ENCODE results near the gene SNAPC2. TPM values are rescaled to one million over a fixed set of nuclear protein-coding genes. Genes with fewer than 3 reads are reported as not detected.
"Not testable (repeated sequence)": the region's sequence is repeated elsewhere in the genome, so short reads cannot be mapped to it uniquely, and the experiment has no call there.

Gene SNAPC2
- total and polyA plus RNA-seq, 2 experiments from 2014 or later = 33.7 to 47.2 TPM

DNA sequence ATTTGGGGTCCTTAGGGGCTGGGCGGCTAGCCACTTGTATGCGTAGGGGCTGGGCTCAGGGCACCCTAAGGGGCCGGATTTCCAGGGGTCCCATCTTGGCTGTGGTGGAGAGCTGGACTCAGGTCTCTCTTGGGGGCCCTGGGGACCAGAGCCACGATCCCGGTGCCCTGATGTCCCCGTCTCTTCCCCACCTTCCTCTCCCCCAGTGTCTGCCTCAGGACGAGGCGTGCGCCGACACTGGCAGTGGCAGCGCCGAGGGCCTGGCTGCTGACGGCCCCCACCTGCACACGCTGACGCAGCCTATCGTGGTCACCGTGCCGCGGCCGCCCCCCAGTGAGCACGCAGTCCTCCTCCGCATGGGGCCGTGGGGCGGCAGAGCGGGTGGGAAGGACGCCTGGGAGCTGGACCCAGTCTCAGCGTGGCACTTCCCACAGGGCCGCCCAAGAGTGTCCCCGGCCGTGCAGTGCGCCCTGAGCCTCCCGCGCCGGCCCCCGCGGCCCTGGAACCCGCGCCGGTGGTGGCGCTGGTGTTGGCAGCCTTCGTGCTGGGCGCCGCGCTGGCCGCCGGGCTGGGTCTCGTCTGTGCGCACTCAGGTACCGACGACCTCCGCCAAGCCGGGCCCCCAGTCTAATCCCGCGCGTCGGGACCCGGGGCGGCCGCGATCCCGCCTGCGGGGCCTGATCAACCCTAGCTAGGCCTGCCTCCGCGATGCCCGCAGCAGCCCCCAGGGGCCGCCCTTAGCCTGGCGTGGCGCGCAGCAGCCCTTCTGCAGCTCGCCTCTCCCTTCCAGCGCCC, 2.7 kb upstream of the SNAPC2 start:
- TF ChIP-seq EZH2 (IDR thresholded peaks at IDR 0.05; ENCODE audit: insufficient read depth, poor library complexity, severe bottlenecking) (no peak), EZH2phosphoT487 (IDR thresholded peaks at IDR 0.05; ENCODE audit: insufficient read depth, low read depth) (no peak)
- H3F3A ChIP-seq (ENCODE audit: insufficient read depth) = no peaks in the 10 kb centered on the region
- in situ Hi-C loops (cut with MboI) = no loop called here
- DNase-seq = peak; percentile 88
- H3K79me2 ChIP-seq (ENCODE audit: insufficient read depth) = peaks cover 5% of the 10 kb centered on the region; the same call in 1 of the 2 replicates
- H3K9ac ChIP-seq = peak overlapping the region; percentile 73
- 1% methylated on average over 52 to 56 of the region's 71 CpGs for WGBS, 2 experiments (ENCODE audit: low coverage in 1 of 2, low lambda C conversion rate in 2 of 2, missing lambda C conversion rate in 2 of 2)
- 0 out of 2 replicates have a peak, but pooled peaks cover 8% of the 10 kb centered on the region for H3K4me1 ChIP-seq (ENCODE audit: insufficient read depth)
- H2AFZ ChIP-seq = peak overlapping the region; percentile 79
- H3K9me3 ChIP-seq (ENCODE audit: low read depth) = no peaks in the 10 kb centered on the region
- H3K4me3 ChIP-seq = peak overlapping the region; percentile 74
- H4K20me1 ChIP-seq (ENCODE audit: insufficient read depth) = no peaks in the 10 kb centered on the region
- H3K27ac ChIP-seq = peak overlapping the region; percentile 31
- H3K27me3 ChIP-seq (replicated peaks; ENCODE audit: insufficient read depth) = no peaks in the 10 kb centered on the region
- H3K4me2 ChIP-seq (ENCODE audit: unreplicated experiment) = peak overlapping the region; percentile 88
- no peaks in the 10 kb centered on the region for H3K9me2 ChIP-seq (ENCODE audit: insufficient read depth)
- H3K36me3 ChIP-seq (ENCODE audit: low read depth) = no peaks in the 10 kb centered on the region; the same call in 1 of the 2 replicates

DNA sequence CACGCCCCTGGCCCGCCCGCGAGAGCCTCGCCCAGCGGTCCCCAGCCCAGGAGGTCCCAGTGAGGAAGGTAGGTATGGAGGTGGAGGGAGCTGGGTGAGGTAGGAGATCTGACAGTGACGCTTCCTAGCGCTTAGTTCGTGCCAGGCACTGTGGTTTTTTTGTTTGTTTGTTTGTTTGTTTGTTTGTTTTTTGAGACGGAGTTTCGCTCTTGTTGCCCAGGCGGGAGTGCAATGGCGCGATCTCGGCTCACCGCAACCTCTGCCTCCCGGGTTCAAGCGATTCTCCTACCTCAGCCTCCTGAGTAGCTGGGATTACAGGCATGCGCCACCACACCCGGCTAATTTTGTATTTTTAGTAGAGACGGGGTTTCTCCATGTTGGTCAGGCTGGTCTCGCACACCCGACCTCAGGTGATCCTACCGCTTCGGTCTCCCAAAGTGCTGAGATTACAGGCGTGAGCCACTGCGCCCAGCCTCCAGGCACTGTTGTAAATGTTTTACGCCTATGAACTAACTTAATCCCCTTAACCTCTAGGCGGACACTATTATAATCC, 2.0 kb upstream of the SNAPC2 start:
- H3K79me2 ChIP-seq (ENCODE audit: insufficient read depth) = peaks cover 11% of the 10 kb centered on the region
- H3K9me2 ChIP-seq (ENCODE audit: insufficient read depth); H3K9me3 ChIP-seq (ENCODE audit: low read depth); H3K4me1 ChIP-seq (ENCODE audit: insufficient read depth); DNase-seq; H3K36me3 ChIP-seq (ENCODE audit: low read depth); H3K27me3 ChIP-seq (replicated peaks; ENCODE audit: insufficient read depth); H4K20me1 ChIP-seq (ENCODE audit: insufficient read depth); in situ Hi-C loops (cut with MboI); H3K27ac ChIP-seq; H3F3A ChIP-seq (ENCODE audit: insufficient read depth): not testable (repeated sequence)
- peak overlapping the region; percentile 73 for H3K9ac ChIP-seq
- H2AFZ ChIP-seq = peak overlapping the region; percentile 79
- WGBS, 2 experiments (ENCODE audit: low coverage in 1 of 2, low lambda C conversion rate in 2 of 2, missing lambda C conversion rate in 2 of 2) = 33 to 37% methylated on average over 28 to 29 of the region's 29 CpGs
- H3K4me3 ChIP-seq = peak overlapping the region; percentile 74
- peak overlapping the region; percentile 88 for H3K4me2 ChIP-seq (ENCODE audit: unreplicated experiment)

DNA sequence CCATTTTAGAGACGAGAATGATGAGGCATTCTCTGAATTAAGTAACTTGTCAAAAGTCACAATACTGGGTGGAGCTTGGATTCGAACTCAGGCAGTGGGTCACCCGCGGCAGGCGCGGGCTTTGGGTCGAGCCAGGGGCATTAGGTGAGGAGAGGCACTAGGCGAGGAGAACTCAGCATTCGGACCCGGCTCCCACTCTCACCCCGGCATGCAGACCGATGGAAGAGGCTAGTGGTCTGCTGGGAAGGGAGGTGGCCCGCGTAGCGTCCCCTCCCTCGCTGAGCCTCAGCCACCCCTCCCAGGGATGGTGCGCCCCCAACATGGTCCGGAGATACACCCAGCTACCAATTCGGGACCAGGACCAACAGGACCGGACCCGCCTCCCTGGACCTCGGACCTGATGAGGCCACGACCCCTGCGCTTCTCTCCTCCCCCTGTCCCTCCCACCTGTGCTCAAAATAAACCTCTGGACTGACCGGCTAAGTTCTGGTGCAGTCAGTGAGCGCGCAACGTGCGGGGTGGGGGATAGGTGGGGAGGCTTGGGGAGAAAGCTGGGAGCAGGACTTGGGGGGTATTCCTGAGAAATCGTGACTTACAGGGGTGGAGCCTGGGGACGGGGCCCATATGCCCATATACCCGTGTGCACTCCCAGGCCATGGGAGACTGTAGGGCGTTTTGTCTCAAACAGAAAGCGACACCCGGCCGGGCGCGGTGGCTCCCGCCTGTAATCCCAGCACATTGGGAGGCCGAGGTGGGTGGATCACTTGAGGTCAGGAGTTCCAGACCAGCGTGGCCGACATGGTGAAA, 1.3 kb upstream of the SNAPC2 start:
- peaks cover 16% of the 10 kb centered on the region for H3K79me2 ChIP-seq (ENCODE audit: insufficient read depth)
- H3K9me2 ChIP-seq (ENCODE audit: insufficient read depth) = no peaks in the 10 kb centered on the region
- no peaks in the 10 kb centered on the region for H3K27me3 ChIP-seq (replicated peaks; ENCODE audit: insufficient read depth)
- H3K4me2 ChIP-seq (ENCODE audit: unreplicated experiment) = peak overlapping the region; percentile 91
- H4K20me1 ChIP-seq (ENCODE audit: insufficient read depth) = no peaks in the 10 kb centered on the region
- TF ChIP-seq EZH2 (IDR thresholded peaks at IDR 0.05; ENCODE audit: insufficient read depth, poor library complexity, severe bottlenecking) (no peak), EZH2phosphoT487 (IDR thresholded peaks at IDR 0.05; ENCODE audit: insufficient read depth, low read depth) (no peak)
- H2AFZ ChIP-seq = no peak overlapping the region
- no peak overlapping the region for H3K27ac ChIP-seq
- in situ Hi-C loops (cut with MboI) = no loop called here
- 0 out of 2 replicates have a peak, but pooled peaks cover 8% of the 10 kb centered on the region for H3K4me1 ChIP-seq (ENCODE audit: insufficient read depth)
- peak overlapping the region; percentile 77 for H3K4me3 ChIP-seq
- no peaks in the 10 kb centered on the region for H3K36me3 ChIP-seq (ENCODE audit: low read depth)
- H3K9me3 ChIP-seq (ENCODE audit: low read depth) = no peaks in the 10 kb centered on the region
- DNase-seq = no peak
- peak overlapping the region; percentile 79 for H3K9ac ChIP-seq
- H3F3A ChIP-seq (ENCODE audit: insufficient read depth) = no peaks in the 10 kb centered on the region
- WGBS, 2 experiments (ENCODE audit: low coverage in 1 of 2, low lambda C conversion rate in 2 of 2, missing lambda C conversion rate in 2 of 2) = 58 to 60% methylated on average over 40 to 42 of the region's 42 CpGs

DNA sequence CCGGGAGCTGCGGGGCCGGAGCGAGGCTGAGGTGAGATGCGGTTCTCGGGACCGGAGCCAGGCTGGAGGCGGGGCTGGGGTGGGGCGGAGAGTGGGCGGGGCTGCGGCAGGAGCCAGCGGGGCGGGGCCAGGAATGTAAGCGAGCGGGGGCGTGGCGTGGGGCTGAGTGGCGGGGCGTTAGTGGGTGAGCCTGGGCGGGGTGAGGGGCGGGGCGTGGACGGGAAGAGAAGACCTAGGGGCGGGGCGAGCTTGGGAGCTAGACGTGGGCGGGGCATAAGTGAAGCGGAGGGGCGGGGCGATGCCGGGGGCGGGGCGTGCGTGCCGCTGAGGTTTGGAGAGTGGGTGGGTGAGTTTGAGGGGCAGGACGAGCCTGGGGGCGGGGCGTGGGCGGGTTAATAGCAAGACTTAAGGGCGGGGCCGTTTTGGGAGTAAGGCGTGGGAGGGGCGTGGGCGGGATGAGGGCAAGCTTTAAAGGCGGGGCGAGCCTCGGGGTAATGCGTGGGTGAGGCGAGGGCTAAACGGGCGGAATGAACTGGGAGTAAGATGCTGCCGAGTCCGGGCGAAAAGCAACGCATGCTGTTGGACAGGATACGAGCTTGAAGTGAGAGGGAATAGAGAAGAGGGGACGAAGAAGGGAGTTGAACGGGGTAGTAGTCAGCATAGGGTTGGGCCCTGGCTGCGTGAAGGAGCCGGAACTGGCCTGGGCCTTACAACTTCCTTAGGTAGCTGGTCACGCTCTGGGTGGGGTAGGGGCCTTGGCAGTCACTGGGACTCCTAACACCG, 572 bp downstream of the SNAPC2 start:
- peak overlapping the region; percentile 84 for H3K27ac ChIP-seq
- 1% methylated on average over 26 to 62 of the region's 62 CpGs for WGBS, 2 experiments (ENCODE audit: low coverage in 1 of 2, low lambda C conversion rate in 2 of 2, missing lambda C conversion rate in 2 of 2)
- H3K9me3 ChIP-seq (ENCODE audit: low read depth) = no peaks in the 10 kb centered on the region
- peak overlapping the region; percentile 87 for H3K9ac ChIP-seq
- TF ChIP-seq EZH2 (IDR thresholded peaks at IDR 0.05; ENCODE audit: insufficient read depth, poor library complexity, severe bottlenecking) = no peak
- TF ChIP-seq EZH2phosphoT487 (IDR thresholded peaks at IDR 0.05; ENCODE audit: insufficient read depth, low read depth) = no peak
- H4K20me1 ChIP-seq (ENCODE audit: insufficient read depth) = no peaks in the 10 kb centered on the region
- H3K9me2 ChIP-seq (ENCODE audit: insufficient read depth) = no peaks in the 10 kb centered on the region
- no peaks in the 10 kb centered on the region for H3K27me3 ChIP-seq (replicated peaks; ENCODE audit: insufficient read depth)
- peak overlapping the region; percentile 93 for H2AFZ ChIP-seq
- H3K36me3 ChIP-seq (ENCODE audit: low read depth) = no peaks in the 10 kb centered on the region
- H3K4me1 ChIP-seq (ENCODE audit: insufficient read depth) = 0 out of 2 replicates have a peak, but pooled peaks cover 8% of the 10 kb centered on the region
- DNase-seq = peak; percentile 100
- peak overlapping the region; percentile 80 for H3K4me3 ChIP-seq
- peaks cover 16% of the 10 kb centered on the region for H3K79me2 ChIP-seq (ENCODE audit: insufficient read depth)
- in situ Hi-C loops (cut with MboI) = no loop called here
- no peaks in the 10 kb centered on the region for H3F3A ChIP-seq (ENCODE audit: insufficient read depth)
- peak overlapping the region; percentile 95 for H3K4me2 ChIP-seq (ENCODE audit: unreplicated experiment)
